ENCODE measurements around the gene MDGA2.
A peak's percentile ranks its signal among the peaks of the same experiment; 100 is the strongest.

The MDGA2 gene

GRCh38 chr14:47471075-47471474 lies 204.3 kb downstream of the MDGA2 start:
- DNase-seq, result no peak

GRCh38 chr14:47466916-47467315 lies 208.5 kb downstream of the MDGA2 start:
- no peak for DNase-seq

- no peak for DNase-seq
These were observed 221.4 kb downstream of the MDGA2 start for GRCh38 chr14:47454025-47454424.

- no peak for DNase-seq
These were observed 228.3 kb downstream of the MDGA2 start for GRCh38 chr14:47447076-47447475.

GRCh38 chr14:47442211-47442610 lies 233.2 kb downstream of the MDGA2 start:
- no peak for DNase-seq

- DNase-seq, result no peak
These were observed 235.5 kb downstream of the MDGA2 start for GRCh38 chr14:47439953-47440352.

GRCh38 chr14:47438650-47439140 lies 236.7 kb downstream of the MDGA2 start:
- DNase-seq, result no peak

GRCh38 chr14:47435331-47435965 lies 240.0 kb downstream of the MDGA2 start:
- no peak for DNase-seq

GRCh38 chr14:47427629-47428028 lies 247.8 kb downstream of the MDGA2 start:
- DNase-seq, result no peak

GRCh38 chr14:47425302-47425701 lies 250.1 kb downstream of the MDGA2 start:
- DNase-seq, result no peak

- DNase-seq, result no peak
These were observed 253.2 kb downstream of the MDGA2 start for GRCh38 chr14:47422191-47422590.

GRCh38 chr14:47411523-47411922 lies 263.9 kb downstream of the MDGA2 start:
- no peak for DNase-seq

- no peak for DNase-seq
These were observed 283.1 kb downstream of the MDGA2 start for GRCh38 chr14:47392326-47392725.

- no peak for DNase-seq
These were observed 284.4 kb downstream of the MDGA2 start for GRCh38 chr14:47390831-47391504.

- no peak for DNase-seq
These were observed 285.9 kb downstream of the MDGA2 start for GRCh38 chr14:47389535-47389934.

- DNase-seq, result no peak
These were observed 309.4 kb downstream of the MDGA2 start for GRCh38 chr14:47366006-47366405.

GRCh38 chr14:47365233-47365632 lies 310.2 kb downstream of the MDGA2 start:
- no peak for DNase-seq

- no peak for DNase-seq
These were observed 322.2 kb downstream of the MDGA2 start for GRCh38 chr14:47353186-47353585.

- DNase-seq, result peak; percentile 35
These were observed 328.6 kb downstream of the MDGA2 start for GRCh38 chr14:47346849-47347248.

- no peak for DNase-seq
These were observed 330.4 kb downstream of the MDGA2 start for GRCh38 chr14:47345016-47345415.

- no peak for DNase-seq
These were observed 342.5 kb downstream of the MDGA2 start for GRCh38 chr14:47332939-47333338.

GRCh38 chr14:47332106-47332505 lies 343.3 kb downstream of the MDGA2 start:
- DNase-seq, result no peak

GRCh38 chr14:47328376-47328775 lies 347.0 kb downstream of the MDGA2 start:
- no peak for DNase-seq

GRCh38 chr14:47327336-47327735 lies 348.1 kb downstream of the MDGA2 start:
- DNase-seq, result no peak

GRCh38 chr14:47322751-47323150 lies 352.7 kb downstream of the MDGA2 start:
- no peak for DNase-seq
